GM12878 (cell line): Measurements from ENCODE around the gene AGMAT. TPM values are rescaled to one million over a fixed set of nuclear protein-coding genes. Genes with fewer than 3 reads are reported as not detected.

Experiments used
- ATAC-seq: fragments of 200-7000 bp; cut with Tn5 transposase; 3 replicates; pipeline ENCODE4 v1.9.1; 2020; ENCODE audit warnings: mild to moderate bottlenecking, moderate library complexity
- BruUV-seq: library from RNA; stranded (reverse); fragments of 400-500 nt; replicated peaks from 2 replicates; lab custom pipeline; 2021; lab: Mats Ljungman, UMichigan
- CTCF ChIA-PET: fragments of 300-600 bp; sonication (Branson Sonifier 250); formaldehyde crosslinking; extraction: SDS; loops from one replicate; lab custom pipeline; 2021; ENCODE audit warnings: inconsistent platforms; lab: Yijun Ruan, JAX
- POLR2A ChIA-PET: fragments of 350-600 bp; formaldehyde crosslinking; extraction: SDS; loops from one replicate; lab custom pipeline; 2021; ENCODE audit warnings: inconsistent platforms; lab: Charles Lee
- RAD21 ChIA-PET: fragments of 300-600 bp; sonication (Branson Sonifier 250); formaldehyde crosslinking; loops from one replicate; lab custom pipeline; 2023; ENCODE audit warnings: antibody characterized with exemption; ENCODE audit not compliant: unreplicated experiment; lab: Charles Lee
- SMC1A ChIA-PET: fragments of 300-600 bp; sonication (Branson Sonifier 250); formaldehyde crosslinking; loops from one replicate; lab custom pipeline; 2023; ENCODE audit not compliant: unreplicated experiment, uncharacterized antibody; lab: Charles Lee
- DNase-seq: peaks from one replicate; pipeline ENCODE4 v3.0.0-alpha.2; 2011; ENCODE audit warnings: low read depth, low spot score
- FAIRE-seq: peaks from 3 replicates; lab custom pipeline; 2011; peaks lifted over from hg19 to GRCh38; lab: Jason Lieb, UNC
- H2AFZ ChIP-seq: 2 replicates; pipeline ENCODE4 v1.6.0; 2011; ENCODE audit warnings: low read depth, low read length, control low read depth; ENCODE audit not compliant: control insufficient read depth
- H3K27ac ChIP-seq: 2 replicates; pipeline ENCODE4 v1.5.1; 2011; ENCODE audit warnings: control low read depth; ENCODE audit not compliant: control insufficient read depth, insufficient read depth
- H3K27me3 ChIP-seq, 2 experiments: replicated peaks in 1 of 2; 2 replicates each; pipeline versions ENCODE4 v1.6.0 to v1.6.1; 2011; ENCODE audit warnings: low read length in 1 of 2; ENCODE audit not compliant: control insufficient read depth in 2 of 2, insufficient read depth in 2 of 2
- H3K36me3 ChIP-seq, 2 experiments: 2 replicates each; pipeline ENCODE4 v1.5.1; 2011; ENCODE audit warnings: low read length in 1 of 2; ENCODE audit not compliant: control insufficient read depth in 2 of 2, insufficient read depth in 2 of 2
- H3K4me1 ChIP-seq: 2 replicates; pipeline ENCODE4 v1.6.1; 2011; ENCODE audit warnings: mild to moderate bottlenecking, low read length, moderate library complexity, mixed read lengths; ENCODE audit not compliant: control insufficient read depth, insufficient read depth
- H3K4me2 ChIP-seq: 2 replicates; pipeline ENCODE4 v1.6.0; 2011; ENCODE audit warnings: control low read depth; ENCODE audit not compliant: control insufficient read depth, insufficient read depth
- H3K4me3 ChIP-seq: fragments of 200-600 bp; sonication (generic); 2 replicates; pipeline ENCODE4 v1.5.1; 2016
- H3K79me2 ChIP-seq: 2 replicates; pipeline ENCODE4 v1.6.0; 2011; ENCODE audit warnings: low read length; ENCODE audit not compliant: control insufficient read depth, insufficient read depth
- H3K9ac ChIP-seq: 2 replicates; pipeline ENCODE4 v1.8.0; 2011; ENCODE audit warnings: low read length, control low read depth, mixed read lengths; ENCODE audit not compliant: control insufficient read depth, insufficient read depth
- H3K9me3 ChIP-seq: replicated peaks from 3 replicates; pipeline ENCODE4 v1.5.1; 2011; ENCODE audit warnings: mild to moderate bottlenecking, low read length; ENCODE audit not compliant: control insufficient read depth, insufficient read depth
- H4K20me1 ChIP-seq: 2 replicates; pipeline ENCODE4 v1.6.0; 2011; ENCODE audit not compliant: control insufficient read depth, insufficient read depth
- BRCA1 ChIP-seq: IDR thresholded peaks from 2 replicates; pipeline ENCODE4 v1.6.1; 2011; ENCODE audit warnings: low read depth, low read length, improper control_type of control experiment
- CBFB ChIP-seq: IDR thresholded peaks from 2 replicates; pipeline ENCODE4 v1.6.1; 2016; ENCODE audit warnings: antibody characterized with exemption, low read depth
- CREB1 ChIP-seq: IDR thresholded peaks from 2 replicates; pipeline ENCODE4 v1.6.1; 2012; ENCODE audit warnings: low read depth, mild to moderate bottlenecking, inconsistent platforms
- EGR1 ChIP-seq, 2 experiments: IDR thresholded peaks; 1 replicate in 1 of 2; 2 replicates in 1 of 2; pipeline ENCODE4 v1.6.1; 2011 to 2012; ENCODE audit warnings: low read depth in 2 of 2, low read length in 2 of 2, borderline replicate concordance in 1 of 2, mild to moderate bottlenecking in 1 of 2, moderate library complexity in 1 of 2
- GABPA ChIP-seq: IDR thresholded peaks from 2 replicates; pipeline ENCODE4 v1.6.1; 2014; ENCODE audit warnings: antibody characterized with exemption, low read depth, mild to moderate bottlenecking, inconsistent platforms
- GATAD2B ChIP-seq: fragments of 450-650 bp; conservative IDR thresholded peaks from 2 replicates; pipeline ENCODE4 v1.6.1; 2017; ENCODE audit warnings: low read depth, mild to moderate bottlenecking, moderate library complexity
- HDAC2 ChIP-seq: fragments of 200-600 bp; sonication (generic); IDR thresholded peaks from 2 replicates; pipeline ENCODE4 v1.6.1; 2017
- MLLT1 ChIP-seq: fragments of 450-650 bp; IDR thresholded peaks from 2 replicates; pipeline ENCODE4 v1.6.1; 2016; ENCODE audit warnings: mild to moderate bottlenecking
- NFYB ChIP-seq: IDR thresholded peaks from 2 replicates; pipeline ENCODE4 v1.6.1; 2011; ENCODE audit warnings: low read depth, mild to moderate bottlenecking, low read length, improper control_type of control experiment, moderate library complexity; ENCODE audit not compliant: insufficient read depth
- NR2F1 ChIP-seq: fragments of 450-650 bp; conservative IDR thresholded peaks from 2 replicates; pipeline ENCODE4 v1.6.1; 2017; ENCODE audit warnings: mild to moderate bottlenecking
- NRF1 ChIP-seq: conservative IDR thresholded peaks from 2 replicates; pipeline ENCODE4 v1.6.1; 2011; ENCODE audit warnings: mild to moderate bottlenecking, low read depth, low read length, improper control_type of control experiment
- REST ChIP-seq: IDR thresholded peaks from 2 replicates; pipeline ENCODE4 v1.6.1; 2012; ENCODE audit warnings: mild to moderate bottlenecking, low read depth, low read length
- SKIL ChIP-seq: fragments of 450-650 bp; IDR thresholded peaks from 2 replicates; pipeline ENCODE4 v1.6.1; 2017; ENCODE audit warnings: mild to moderate bottlenecking, low read depth, inconsistent platforms; ENCODE audit not compliant: poor library complexity, severe bottlenecking
- SREBF1 ChIP-seq: IDR thresholded peaks from 2 replicates; pipeline ENCODE4 v1.6.1; 2012; ENCODE audit warnings: mild to moderate bottlenecking, low read length
- TCF7 ChIP-seq: IDR thresholded peaks from 2 replicates; pipeline ENCODE4 v1.6.1; 2014; ENCODE audit warnings: antibody characterized with exemption, borderline replicate concordance
- ZBED1 ChIP-seq: IDR thresholded peaks from 2 replicates; pipeline ENCODE4 v1.6.1; 2016; ENCODE audit warnings: borderline replicate concordance
- WGBS: methylation state at CpG from one replicate; pipeline ENCODE4 v1.1.6; 2016; ENCODE audit warnings: low lambda C conversion rate; ENCODE audit not compliant: insufficient replicate concordance, insufficient coverage; ENCODE audit errors: missing lambda C conversion rate; 5-methylcytosine and 5-hydroxymethylcytosine counted together
- in situ Hi-C: fragments of 300-500 bp; cut with MboI; formaldehyde crosslinking; loops from 9 replicates; pipeline ENCODE4 v1.14.3; 2018; ENCODE audit warnings: mixed read lengths
- intact Hi-C: fragments of 100-400 bp; cut with micrococcal nuclease; formaldehyde crosslinking; loops from one replicate; pipeline ENCODE4 v1.14.2; 2022; ENCODE audit not compliant: unreplicated experiment
- polyA plus RNA-seq, 11 experiments: library from polyadenylated mRNA; depleted of rRNA in 4 of 11; unstranded in 6 of 11; stranded (reverse) in 5 of 11; fragments of >200 nt; fragmentation: Nextera tagmentation in 4 of 11; fragmentation: Illumina TruSeq in 1 of 11; extraction: Ambion mirVana in 4 of 11; extraction: Trizol in 1 of 11; gene quantifications; 1 replicate in 1 of 11; 2 replicates in 10 of 11; pipeline versions ENCODE4 v1.2.1 to v1.2.3, GENCODE V29; 2011 to 2016; ENCODE audit warnings: inconsistent platforms in 2 of 11, missing spikeins in 2 of 11, low read depth in 1 of 11
- total RNA-seq, 4 experiments: library from RNA; depleted of rRNA in 3 of 4; stranded (reverse); fragments of >200 nt in 3 of 4; fragmentation: Illumina TruSeq in 1 of 4; extraction: Trizol in 1 of 4; gene quantifications; 2 replicates each; pipeline versions ENCODE4 v1.2.1 to v1.2.3, GENCODE V29; 2013 to 2021

Gene AGMAT
- total and polyA plus RNA-seq, 10 of the 15 experiments (the other 5 are each of a cell fraction or from before 2014, with no cell fraction given): 0.47 to 7.9 (median 4.7) TPM

- no peaks in the 10 kb centered on the region for H3K27me3 ChIP-seq
- under 1% methylated on average over 64 of the region's 65 CpGs for WGBS
- peak within 1 kb of the TSS; percentile 93 for H3K4me3 ChIP-seq
- DNase-seq (peak; percentile 100), ATAC-seq (peak; percentile 70), FAIRE-seq (peak; percentile 100)
- H3K9ac ChIP-seq: peak within 1 kb of the TSS; percentile 82
- in situ Hi-C loops: no loop called here
- intact Hi-C loops: loop anchor here (2.0 to 10.0 kb wide), 3 partner anchors 90 to 448 kb away; partner anchors contain the start of genes DDI2, SPEN and ZBTB17
- no peaks in the 10 kb centered on the region; a peak in 1 of 4 replicates for H3K36me3 ChIP-seq
- CTCF ChIA-PET: interaction anchor here (0.5 to 1.4 kb wide), 6 partner anchors 8 to 678 kb away, joined by 3 to 4 read pairs (median 3); no protein-coding TSS in a partner anchor
- POLR2A ChIA-PET: interaction anchor here (0.5 to 1.9 kb wide), 8 partner anchors 9 to 178 kb away, joined by 3 to 10 read pairs (median 4); partner anchors contain the start of gene DDI2
- H3K9me3 ChIP-seq: no peaks in the 10 kb centered on the region
- SMC1A ChIA-PET: interaction anchor here (0.7 to 1.8 kb wide), 4 partner anchors 15 to 100 kb away, joined by 3 to 8 read pairs (median 6); no protein-coding TSS in a partner anchor
- no TSS peak for BruUV-seq
- peak within 1 kb of the TSS; percentile 93 for H2AFZ ChIP-seq
- RAD21 ChIA-PET: interaction anchor here (0.6 to 1.9 kb wide), 8 partner anchors 11 to 317 kb away, joined by 3 to 5 read pairs (median 3); partner anchors contain the start of gene DDI2
- no peaks in the 10 kb centered on the region for H4K20me1 ChIP-seq
- peak within 1 kb of the TSS; percentile 98 for H3K4me2 ChIP-seq
- H3K27ac ChIP-seq: peak within 1 kb of the TSS; percentile 65
- peaks cover 9% of the 10 kb centered on the region; the same call in 1 of the 2 replicates for H3K4me1 ChIP-seq
- peaks cover 13% of the 10 kb centered on the region for H3K79me2 ChIP-seq
- TF ChIP-seq NFYB (peak; percentile 65; the same call in 1 of the 2 replicates), ZBED1 (no peak), HDAC2 (no peak), SREBF1 (no peak), TCF7 (no peak), SKIL (no peak), REST (no peak), NRF1 (no peak), CBFB (peak; percentile 64; the same call in 1 of the 2 replicates), BRCA1 (no peak), CREB1 (peak; percentile 68), GATAD2B (peak; percentile 82), GABPA (no peak), MLLT1 (peak; percentile 87), EGR1 (IDR thresholded peaks at IDR 0.05; ENCODE audit: borderline replicate concordance in 1 of 2, low read depth in 2 of 2, low read length in 2 of 2) (peak; percentile 5 to 44; a peak in 2 of 3 replicates), NR2F1 (peak; percentile 73)
Measured at GRCh38 chr1:15526490-15527339, 58.1 kb downstream of the AGMAT start, which contains the start of gene DNAJC16. Gene DNAJC16 (plus strand): TSS chr1:15526848. CDS start chr1:15529106, 2,258 bp downstream.
